Upper lobe of left lung (tissue), 6 donors: ENCODE data around the gene MAST4. TPM values are rescaled to one million over a fixed set of nuclear protein-coding genes. Genes with fewer than 3 reads are reported as not detected.

Experiments used
- ATAC-seq, 2 donors: fragments of 200-7000 bp; cut with Tn5 transposase; one replicate each; pipeline ENCODE4 v1.9.1; 2022; ENCODE audit warnings: mild to moderate bottlenecking in 2 of 2, moderate library complexity in 2 of 2; ENCODE audit not compliant: low FRiP score in 2 of 2
- DNase-seq, 2 donors: peaks; one replicate each; pipeline ENCODE4 v3.0.0-alpha.2; 2019 to 2020
- H3K27ac ChIP-seq, 4 donors: fragments of 200-600 bp; sonication (generic); one replicate each; pipeline ENCODE4 v1.5.1; 2016 to 2019
- H3K27me3 ChIP-seq, 4 donors: fragments of 200-600 bp; sonication (generic); one replicate each; pipeline ENCODE4 v1.5.1; 2017 to 2019
- H3K36me3 ChIP-seq, 4 donors: fragments of 200-600 bp; sonication (generic); one replicate each; pipeline ENCODE4 v1.5.1; 2016 to 2019
- H3K4me1 ChIP-seq, 4 donors: fragments of 200-600 bp; sonication (generic); one replicate each; pipeline ENCODE4 v1.5.1; 2018 to 2019
- H3K4me3 ChIP-seq, 4 donors: fragments of 200-600 bp; sonication (generic); one replicate each; pipeline ENCODE4 v1.5.1; 2017 to 2019; ENCODE audit warnings: mild to moderate bottlenecking in 2 of 4, moderate library complexity in 1 of 4
- H3K9me3 ChIP-seq, 4 donors: fragments of 200-600 bp; sonication (generic); one replicate each; pipeline ENCODE4 v1.5.1; 2018 to 2019
- EP300 ChIP-seq, 4 donors: sonication (generic); formaldehyde crosslinking; IDR thresholded peaks; one replicate each; pipeline ENCODE4 v1.5.1; 2017; ENCODE audit warnings: antibody characterized with exemption in 4 of 4, control low read depth in 2 of 4
- POLR2A ChIP-seq, 4 donors: fragments of 450-650 bp; IDR thresholded peaks; one replicate each; pipeline ENCODE4 v1.5.1; 2016 to 2017; ENCODE audit warnings: antibody characterized with exemption in 4 of 4, mild to moderate bottlenecking in 2 of 4
- POLR2AphosphoS5 ChIP-seq, 2 donors: sonication (generic); formaldehyde crosslinking; IDR thresholded peaks; one replicate each; pipeline ENCODE4 v1.5.1; 2017; ENCODE audit warnings: antibody characterized with exemption in 2 of 2
- WGBS, 2 donors: methylation state at CpG; one replicate each; pipeline ENCODE4 v1.1.5; 2017 to 2018; 5-methylcytosine and 5-hydroxymethylcytosine counted together
- total RNA-seq, 6 donors: library from RNA; depleted of rRNA in 4 of 6; stranded (reverse); fragments of >200 nt in 4 of 6; gene quantifications; one replicate each; pipeline versions ENCODE4 v1.1.0 to v1.2.1, GENCODE V29; 2016 to 2021
- TF ChIP-seq, protein P1 (sequence below), 6 experiments: fragments of 450-650 bp in 4 of 6; fragments of 200-600 bp in 2 of 6; sonication (generic) in 2 of 6; IDR thresholded peaks; one replicate each; pipeline ENCODE4 v1.5.1; 2016 to 2019; ENCODE audit warnings: antibody characterized with exemption in 6 of 6
- donor health status: DM: no; HTN: no; CAD: no; lungs with moderate emphysema.
- donor health status: DM: no; HTN: yes; CAD: no; lungs with severe emphysema.

Gene MAST4
- total RNA-seq, 6 donors from 2014 or later, result 44.8 to 229 (median 66.4) TPM

DNA sequence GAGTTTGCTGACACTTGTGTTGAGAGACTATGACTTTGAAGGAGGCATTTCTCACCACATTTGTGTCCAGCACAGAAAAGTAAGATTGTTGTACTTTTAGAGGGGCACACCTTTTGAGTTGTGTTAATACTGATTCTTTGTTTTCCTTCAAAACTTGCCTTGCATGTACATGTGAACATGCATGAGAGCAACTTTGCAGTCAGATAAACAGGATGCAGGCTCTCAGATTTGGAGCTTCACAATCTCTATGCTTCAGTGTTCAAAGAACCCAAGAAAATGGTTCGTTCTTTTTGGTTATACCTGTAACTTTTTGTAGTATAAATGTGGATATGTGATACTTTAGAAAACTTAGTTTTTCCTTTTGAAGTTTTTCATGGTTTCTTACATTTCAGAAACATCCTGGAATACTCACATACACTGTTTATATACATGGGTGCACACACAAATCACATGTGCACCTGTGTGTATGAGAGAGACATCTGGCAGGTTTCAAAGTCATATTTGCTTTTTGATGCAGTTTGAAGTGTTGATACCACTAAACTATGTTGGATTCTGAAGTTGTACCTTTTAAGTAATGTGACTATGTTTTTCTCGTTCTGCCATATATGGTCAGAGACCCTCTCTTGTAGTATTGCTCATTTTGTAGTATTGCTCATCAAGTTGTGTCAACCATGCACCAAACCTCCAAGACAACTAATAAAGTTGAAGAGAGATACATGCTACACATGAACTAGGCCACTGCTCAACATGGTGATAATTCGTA, 409.7 kb downstream of the MAST4 start:
- DNase-seq, result no peak
- TF ChIP-seq POLR2AphosphoS5 (IDR thresholded peaks at IDR 0.05), result no peak
- TF ChIP-seq, protein P1, sequence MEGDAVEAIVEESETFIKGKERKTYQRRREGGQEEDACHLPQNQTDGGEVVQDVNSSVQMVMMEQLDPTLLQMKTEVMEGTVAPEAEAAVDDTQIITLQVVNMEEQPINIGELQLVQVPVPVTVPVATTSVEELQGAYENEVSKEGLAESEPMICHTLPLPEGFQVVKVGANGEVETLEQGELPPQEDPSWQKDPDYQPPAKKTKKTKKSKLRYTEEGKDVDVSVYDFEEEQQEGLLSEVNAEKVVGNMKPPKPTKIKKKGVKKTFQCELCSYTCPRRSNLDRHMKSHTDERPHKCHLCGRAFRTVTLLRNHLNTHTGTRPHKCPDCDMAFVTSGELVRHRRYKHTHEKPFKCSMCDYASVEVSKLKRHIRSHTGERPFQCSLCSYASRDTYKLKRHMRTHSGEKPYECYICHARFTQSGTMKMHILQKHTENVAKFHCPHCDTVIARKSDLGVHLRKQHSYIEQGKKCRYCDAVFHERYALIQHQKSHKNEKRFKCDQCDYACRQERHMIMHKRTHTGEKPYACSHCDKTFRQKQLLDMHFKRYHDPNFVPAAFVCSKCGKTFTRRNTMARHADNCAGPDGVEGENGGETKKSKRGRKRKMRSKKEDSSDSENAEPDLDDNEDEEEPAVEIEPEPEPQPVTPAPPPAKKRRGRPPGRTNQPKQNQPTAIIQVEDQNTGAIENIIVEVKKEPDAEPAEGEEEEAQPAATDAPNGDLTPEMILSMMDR (IDR thresholded peaks at IDR 0.05), result no peak
- Histone ChIP-seq H3K4me1 (peaks cover 13 to 52% (median 23%) of the 10 kb centered on the region in 4 donors), H3K36me3 (no peaks in the 10 kb centered on the region), H3K9me3 (no peaks in the 10 kb centered on the region), H3K27me3 (no peaks in the 10 kb centered on the region), H3K27ac (peak overlapping the region in 3 of 4 donors; percentile 88 to 95 (median 91)), H3K4me3 (peak overlapping the region; percentile 46 to 65 (median 58))
- WGBS, 2 donors, result 33 to 46% methylated on average over 3 of the region's 3 CpGs
- ATAC-seq, result no peak

DNA sequence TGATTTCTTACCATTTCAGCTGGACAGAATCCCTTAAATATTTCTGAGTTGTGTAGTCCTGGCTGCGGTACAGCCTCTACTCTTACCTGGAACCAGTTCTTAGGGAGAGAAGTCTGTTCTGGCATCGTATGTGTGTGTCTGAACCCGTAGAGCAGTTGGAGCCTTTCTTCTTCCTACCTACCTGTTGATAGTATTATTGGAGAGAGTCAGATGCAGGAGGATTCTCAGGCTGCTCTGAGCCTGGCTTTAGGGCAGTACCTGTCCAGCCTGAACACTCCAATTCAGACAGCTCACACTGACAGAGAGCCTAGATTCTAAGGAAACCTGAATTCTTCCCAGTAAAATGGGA, 410.3 kb downstream of the MAST4 start:
- DNase-seq, result no peak
- ATAC-seq, result no peak
- no peaks in the 10 kb centered on the region for H3K9me3 ChIP-seq
- peaks cover 19 to 58% (median 27%) of the 10 kb centered on the region in 4 donors for H3K4me1 ChIP-seq
- peak overlapping the region in 3 of 4 donors; percentile 88 to 95 (median 91) for H3K27ac ChIP-seq
- TF ChIP-seq POLR2AphosphoS5 (IDR thresholded peaks at IDR 0.05) (no peak), POLR2A (IDR thresholded peaks at IDR 0.05) (no peak), EP300 (IDR thresholded peaks at IDR 0.05) (no peak)
- TF ChIP-seq, protein P1 (IDR thresholded peaks at IDR 0.05), result no peak
- H3K4me3 ChIP-seq, result peak overlapping the region in 3 of 4 donors; percentile 52 to 65 (median 63)
- no peaks in the 10 kb centered on the region for H3K27me3 ChIP-seq
- WGBS, 2 donors, result 30 to 39% methylated on average over 3 of the region's 3 CpGs
- H3K36me3 ChIP-seq, result no peaks in the 10 kb centered on the region

DNA sequence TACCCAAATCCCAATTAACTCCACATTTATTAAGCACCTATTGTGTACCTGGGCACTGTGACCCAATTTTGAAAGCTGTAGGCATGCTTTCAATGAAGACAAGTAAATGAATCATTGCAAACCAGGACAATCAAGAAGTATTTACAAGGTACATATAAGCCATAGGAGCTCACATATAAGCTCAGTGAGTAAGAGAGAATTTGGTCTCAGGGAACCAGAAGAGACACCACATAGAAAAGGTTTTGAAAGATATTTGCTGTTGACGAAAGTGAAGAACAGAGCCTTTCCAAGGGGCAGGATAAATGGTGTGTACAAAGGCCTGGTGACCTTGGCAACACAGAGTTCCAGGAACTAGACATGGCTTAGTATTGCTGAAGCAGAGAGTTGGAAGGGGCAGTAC, 412.8 kb downstream of the MAST4 start:
- ATAC-seq (no peak), DNase-seq (no peak)
- no peak for TF ChIP-seq POLR2AphosphoS5 (IDR thresholded peaks at IDR 0.05)
- TF ChIP-seq, protein P1 (IDR thresholded peaks at IDR 0.05), result no peak
- TF ChIP-seq EP300 (IDR thresholded peaks at IDR 0.05), result no peak
- no peak for TF ChIP-seq POLR2A (IDR thresholded peaks at IDR 0.05)
- H3K9me3 ChIP-seq, result no peaks in the 10 kb centered on the region
- no peak overlapping the region for H3K27ac ChIP-seq
- 60 to 67% methylated on average over 1 of the region's 1 CpG for WGBS, 2 donors
- no peaks in the 10 kb centered on the region for H3K27me3 ChIP-seq
- H3K4me3 ChIP-seq, result no peak overlapping the region
- H3K36me3 ChIP-seq, result no peaks in the 10 kb centered on the region
- H3K4me1 ChIP-seq, result peaks cover 19 to 57% (median 34%) of the 10 kb centered on the region in 4 donors

DNA sequence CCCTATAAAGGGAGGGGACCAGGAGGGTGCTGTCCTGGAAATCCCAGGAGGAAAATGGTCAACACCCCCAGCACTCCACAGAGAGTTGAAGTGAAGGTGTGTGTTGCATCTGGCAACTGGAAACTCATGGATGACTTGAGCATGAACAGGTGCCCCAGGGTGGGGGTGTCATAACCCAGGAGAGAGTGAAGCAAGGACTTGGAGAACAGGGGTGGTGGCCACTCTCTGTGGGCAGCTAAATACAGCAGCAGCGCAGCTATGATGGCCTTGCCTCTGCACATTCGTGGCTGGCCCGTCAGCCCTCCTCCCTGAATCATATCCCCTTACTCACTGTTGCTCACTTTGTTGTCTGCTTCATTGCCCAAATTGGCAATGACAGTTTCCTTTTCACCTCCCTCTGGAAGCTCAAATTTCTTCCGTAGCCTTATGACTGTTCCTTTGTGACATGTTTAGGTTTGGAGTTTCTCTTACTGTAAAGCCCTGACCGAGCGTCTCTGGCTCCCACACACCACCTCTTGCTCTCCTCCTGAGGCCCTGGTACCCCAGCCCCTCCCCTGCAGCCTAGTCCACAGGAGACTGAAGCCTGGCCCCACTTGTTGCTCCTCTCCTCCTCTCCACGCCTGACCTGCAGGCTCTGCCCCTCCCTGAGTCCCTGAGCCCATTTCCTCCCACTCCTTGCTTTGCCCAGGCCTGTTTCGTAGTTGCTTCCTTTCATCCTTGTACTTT, 414.7 kb downstream of the MAST4 start:
- TF ChIP-seq POLR2AphosphoS5 (IDR thresholded peaks at IDR 0.05), result no peak
- no peak for TF ChIP-seq POLR2A (IDR thresholded peaks at IDR 0.05)
- TF ChIP-seq, protein P1 (IDR thresholded peaks at IDR 0.05), result no peak
- Histone ChIP-seq H3K9me3 (no peaks in the 10 kb centered on the region), H3K4me3 (no peak overlapping the region), H3K36me3 (no peaks in the 10 kb centered on the region), H3K27ac (peak overlapping the region; percentile 13 to 73 (median 52)), H3K4me1 (peaks cover 29 to 60% (median 41%) of the 10 kb centered on the region in 4 donors), H3K27me3 (no peaks in the 10 kb centered on the region)
- ATAC-seq (no peak), DNase-seq (no peak)
- WGBS, 2 donors, result 44 to 55% methylated on average over 8 of the region's 8 CpGs
